SH-SY5Y (cell line): ENCODE measurements around the gene TSPAN4.

ENCODE experiments used
- GATA2 ChIP-seq: IDR thresholded peaks from 2 replicates; pipeline ENCODE4 v1.6.1; 2011; ENCODE audit warnings: mild to moderate bottlenecking, low read depth, low read length
- GATA3 ChIP-seq: IDR thresholded peaks from 2 replicates; pipeline ENCODE4 v1.6.1; 2011; ENCODE audit warnings: low read depth, mild to moderate bottlenecking, low read length, moderate library complexity

DNA sequence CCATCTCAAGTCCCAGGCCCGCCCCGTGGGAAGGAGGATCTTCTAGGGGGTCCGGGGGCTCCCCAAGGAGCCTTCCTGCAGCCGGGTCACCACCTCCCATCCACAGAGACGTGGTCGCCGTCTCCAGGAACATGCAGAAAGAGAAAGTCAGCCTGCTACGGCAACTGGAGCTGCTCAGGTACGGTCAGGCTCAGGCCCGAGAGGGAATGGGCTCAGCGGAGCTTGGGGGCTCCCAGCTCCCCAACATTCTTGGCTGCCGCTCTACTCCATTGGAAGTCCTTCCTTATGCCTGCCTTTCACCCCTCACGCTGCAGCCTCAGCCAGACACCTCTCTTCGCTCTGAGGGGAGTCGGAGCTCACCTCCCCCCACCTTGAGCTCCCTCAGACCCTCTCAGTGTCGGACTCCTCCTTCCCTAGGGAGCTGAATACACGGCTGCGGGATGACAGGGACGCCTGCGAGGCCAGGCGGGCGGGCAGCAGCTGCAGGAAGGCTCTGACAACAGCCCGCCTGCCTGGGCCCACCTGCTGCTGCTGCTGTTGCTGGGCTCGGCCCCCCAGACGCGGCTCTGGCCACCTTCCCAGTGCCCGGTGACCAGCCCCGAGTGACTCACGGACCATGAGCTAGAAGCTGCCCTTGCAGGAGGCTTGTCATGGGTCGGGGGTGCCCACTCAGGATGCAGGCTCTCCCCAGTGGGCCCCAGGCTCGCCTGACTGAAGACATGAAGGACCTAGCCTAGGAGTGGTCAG lies 11.4 kb upstream of the TSPAN4 start:
- TF ChIP-seq GATA2 (no peak), GATA3 (no peak)
